DMS114 treated with DMSO at 0.1 percent for 48 hours (cell line): ENCODE measurements around the gene HS3ST1.

Experiments
- DNase-seq: peaks from one replicate; lab custom pipeline; 2025; ENCODE audit not compliant: unreplicated experiment; lab: John Stamatoyannopoulos, UW

The HS3ST1 gene

GRCh38 chr4:11428231-11428898 is at the start of gene HS3ST1:
HS3ST1 (minus strand) TSS chr4:11428894; CDS start chr4:11400005, 28,889 bp downstream.
- no peak for DNase-seq

DNA sequence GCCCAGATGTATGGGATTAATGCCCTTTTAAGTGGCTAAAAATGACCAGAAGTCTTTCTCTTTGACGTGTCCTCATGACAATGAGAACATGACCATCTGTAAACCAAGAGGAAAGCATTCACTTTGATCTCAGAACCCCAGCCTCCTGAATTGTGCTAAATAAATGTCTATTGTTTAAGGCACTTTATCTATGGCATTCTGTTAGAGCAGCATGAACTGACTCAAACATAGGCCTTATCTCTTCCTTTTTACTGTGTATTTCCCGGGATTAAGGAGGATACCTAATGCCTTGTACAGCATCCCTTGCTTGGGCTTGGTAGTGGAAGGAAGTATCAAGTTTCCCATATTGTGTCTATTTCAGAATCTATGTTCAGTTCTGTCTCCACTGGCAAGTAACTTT is 47.2 kb upstream of the HS3ST1 start:
- no peak for DNase-seq

DNA sequence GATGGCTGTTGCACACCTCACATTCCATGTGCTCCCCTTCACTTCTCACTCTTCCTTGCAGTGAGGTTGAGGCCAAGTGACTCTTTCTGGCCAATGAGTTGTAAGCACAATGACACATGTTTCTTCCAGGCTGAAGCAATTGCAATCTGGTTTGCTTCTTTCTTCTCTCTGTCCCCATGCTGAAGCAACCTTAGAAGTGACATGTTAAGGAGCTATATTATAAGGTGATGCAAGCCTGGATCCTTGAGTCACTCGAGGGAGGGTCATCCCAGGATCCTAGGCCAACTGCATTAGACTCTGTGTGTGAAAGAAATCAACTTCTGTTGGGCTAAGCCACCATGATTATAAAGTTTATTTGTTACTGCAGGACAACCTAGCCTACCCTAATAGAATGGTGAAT is 45.5 kb upstream of the HS3ST1 start:
- no peak for DNase-seq

GRCh38 chr4:11472535-11472934 is 43.8 kb upstream of the HS3ST1 start:
- no peak for DNase-seq

- no peak for DNase-seq
These were observed 42.9 kb upstream of the HS3ST1 start for GRCh38 chr4:11471618-11472017.

DNA sequence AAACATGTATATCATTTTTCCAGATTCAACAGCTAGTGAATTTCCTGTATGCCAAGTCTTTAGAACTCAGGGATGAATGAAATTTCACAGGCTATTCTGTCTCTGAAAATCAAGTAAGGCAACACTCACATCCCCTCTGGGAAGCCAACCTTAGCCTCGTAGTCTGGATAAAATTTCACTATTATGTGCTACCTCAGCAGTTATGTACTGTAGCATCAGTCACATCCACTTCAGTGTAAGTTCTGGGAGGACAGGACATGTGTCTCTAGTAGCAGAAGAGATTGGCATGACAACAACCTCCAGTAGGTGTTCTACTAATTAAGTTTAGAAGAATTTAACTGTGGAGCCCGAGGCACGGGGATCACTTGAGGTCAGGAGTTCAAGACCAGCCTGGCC is 42.4 kb upstream of the HS3ST1 start:
- DNase-seq = no peak

- DNase-seq = no peak
These were observed 41.8 kb upstream of the HS3ST1 start for GRCh38 chr4:11470438-11471045.

DNA sequence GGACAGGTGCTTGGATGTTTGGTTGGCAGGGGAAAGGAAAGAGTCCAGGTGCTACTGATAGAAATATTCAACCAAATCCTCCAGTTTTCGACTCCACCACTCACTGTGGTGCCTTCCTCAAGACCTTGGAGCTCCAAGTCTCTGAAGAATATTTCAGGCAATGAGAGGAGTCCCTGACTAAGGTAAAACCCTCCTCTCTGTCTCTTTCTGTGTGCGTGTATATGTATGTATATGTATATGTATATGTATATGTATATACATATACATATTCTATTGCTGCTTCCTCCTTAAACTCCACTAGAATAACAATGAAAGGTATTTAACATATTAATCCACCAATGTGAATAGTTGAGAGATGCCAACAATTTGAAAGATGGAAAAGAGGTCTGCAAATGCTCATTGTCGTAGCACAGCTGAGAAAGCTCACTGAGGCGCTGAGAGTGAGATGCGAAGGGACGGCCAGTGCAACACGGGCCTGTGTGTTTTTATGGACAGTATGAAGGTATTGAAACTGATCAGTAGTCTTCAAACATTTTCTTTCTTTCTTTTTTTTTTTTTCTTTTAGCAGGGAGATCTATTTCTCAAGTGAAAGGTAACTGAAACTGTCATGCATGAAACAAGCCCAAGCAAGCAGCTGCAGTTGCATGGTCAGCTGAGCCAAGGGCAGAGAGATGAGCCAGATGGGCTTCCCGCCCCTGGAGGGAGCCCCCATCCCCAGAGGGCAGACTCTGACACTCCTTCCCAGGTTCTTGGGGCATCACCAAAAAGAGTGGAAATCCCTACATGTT is 41.1 kb upstream of the HS3ST1 start:
- no peak for DNase-seq

DNA sequence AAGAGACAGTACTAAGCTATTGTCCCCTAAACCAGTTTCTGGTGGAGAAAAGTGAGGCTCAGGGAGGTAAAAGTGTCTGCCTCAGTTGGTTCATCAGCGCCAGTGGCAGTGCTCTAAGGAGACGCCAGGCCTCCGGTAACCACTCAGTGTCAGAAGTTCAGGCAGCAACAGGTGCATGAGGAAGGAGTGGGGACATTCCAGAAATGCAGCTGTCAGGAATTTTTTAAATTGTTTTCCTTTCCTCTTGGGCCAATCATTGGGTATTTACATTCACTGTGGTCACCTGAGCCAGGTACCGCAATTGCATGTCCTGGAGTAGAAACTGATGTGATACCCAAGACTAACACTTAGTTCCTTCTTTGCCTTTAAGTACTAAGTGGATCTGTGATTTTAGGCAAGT is 40.2 kb upstream of the HS3ST1 start:
- DNase-seq = no peak

GRCh38 chr4:11467931-11468330 is 39.2 kb upstream of the HS3ST1 start:
- no peak for DNase-seq

GRCh38 chr4:11463707-11464106 is 35.0 kb upstream of the HS3ST1 start:
- no peak for DNase-seq

GRCh38 chr4:11456401-11456800 is 27.7 kb upstream of the HS3ST1 start:
- no peak for DNase-seq

GRCh38 chr4:11455201-11455835 is 26.6 kb upstream of the HS3ST1 start:
- DNase-seq = no peak

GRCh38 chr4:11451716-11452115 is 23.0 kb upstream of the HS3ST1 start:
- no peak for DNase-seq

- DNase-seq = no peak
These were observed 17.6 kb upstream of the HS3ST1 start for GRCh38 chr4:11446155-11446811.

- DNase-seq = no peak
These were observed 12.5 kb upstream of the HS3ST1 start for GRCh38 chr4:11441194-11441556.

DNA sequence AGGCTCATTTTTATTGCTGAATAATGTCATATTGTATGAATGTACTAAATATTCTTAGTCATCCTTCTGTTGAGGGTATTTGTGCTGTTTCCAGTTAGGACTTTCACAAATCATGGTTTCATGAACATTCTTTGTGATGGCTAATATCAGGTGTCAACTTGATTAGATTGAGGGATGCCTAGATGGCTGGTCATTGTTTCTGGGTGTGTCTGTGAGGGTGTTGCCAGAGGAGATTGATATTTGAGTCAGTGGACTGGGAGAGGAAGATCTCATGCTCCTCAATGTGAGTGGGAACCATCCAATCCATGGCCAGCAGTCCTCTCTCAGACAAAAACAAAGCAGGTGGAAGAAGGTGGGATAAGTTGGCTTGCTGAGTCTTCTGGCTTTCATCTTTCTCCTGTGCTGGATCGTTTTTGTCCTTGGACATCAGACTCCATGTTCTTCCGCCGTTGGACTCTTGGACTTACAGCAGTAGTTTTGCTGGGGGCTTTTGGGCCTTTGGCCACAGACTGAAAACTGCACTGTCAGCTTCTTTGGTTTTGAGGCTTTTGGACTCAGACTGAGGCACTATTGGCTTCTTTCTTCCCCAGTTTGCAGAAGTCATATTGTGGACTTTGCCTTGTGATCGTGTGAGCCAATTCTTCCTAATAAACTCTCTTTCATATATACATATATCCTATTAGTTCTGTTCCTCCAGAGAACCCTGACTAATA is 11.9 kb upstream of the HS3ST1 start:
- no peak for DNase-seq

GRCh38 chr4:11439836-11440235 is 11.1 kb upstream of the HS3ST1 start:
- DNase-seq = no peak

GRCh38 chr4:11438647-11439046 is 10.0 kb upstream of the HS3ST1 start:
- DNase-seq = no peak

GRCh38 chr4:11436673-11437072 is 8.0 kb upstream of the HS3ST1 start:
- DNase-seq = no peak

- no peak for DNase-seq
These were observed 7.4 kb upstream of the HS3ST1 start for GRCh38 chr4:11436084-11436483.
